Activated CD4-positive, alpha-beta memory T cell treated with anti-CD3 and anti-CD28 coated beads for 36 hours (primary cell): ENCODE data around the gene FGD2. TPM values are rescaled to one million over a fixed set of nuclear protein-coding genes. Genes with fewer than 3 reads are reported as not detected.

Experiments
- CTCF ChIA-PET: fragments of 350-600 bp; sonication (Branson Sonifier 250); formaldehyde crosslinking; loops from one replicate; lab custom pipeline; 2021; ENCODE audit warnings: antibody characterized with exemption, inconsistent platforms; lab: Charles Lee
- POLR2A ChIA-PET: fragments of 350-600 bp; sonication (Branson Sonifier 250); formaldehyde crosslinking; loops from one replicate; lab custom pipeline; 2021; ENCODE audit warnings: antibody characterized with exemption; lab: Charles Lee
- DNase-seq: peaks from one replicate; pipeline ENCODE4 v3.0.0-alpha.2; 2020
- H3K27ac Mint-ChIP-seq: one replicate; pipeline ENCODE4 v1.8.0; 2021; ENCODE audit warnings: mixed read lengths
- H3K27me3 Mint-ChIP-seq: one replicate; pipeline ENCODE4 v1.8.0; 2021; ENCODE audit warnings: mixed read lengths
- H3K36me3 Mint-ChIP-seq: one replicate; pipeline ENCODE4 v1.8.0; 2021; ENCODE audit warnings: mixed read lengths
- H3K4me1 Mint-ChIP-seq: one replicate; pipeline ENCODE4 v1.8.0; 2021; ENCODE audit warnings: low read depth, mixed read lengths
- H3K4me3 Mint-ChIP-seq: one replicate; pipeline ENCODE4 v1.8.0; 2021; ENCODE audit warnings: mild to moderate bottlenecking, mixed read lengths
- H3K9me3 Mint-ChIP-seq: one replicate; pipeline ENCODE4 v1.8.0; 2021; ENCODE audit warnings: mixed read lengths
- intact Hi-C: fragments of 100-400 bp; cut with micrococcal nuclease; formaldehyde crosslinking; loops from one replicate; pipeline ENCODE4 v1.15.1; 2023
- total RNA-seq, 2 experiments: library from RNA; stranded (reverse); gene quantifications; one replicate each; pipeline ENCODE4 v1.2.3, GENCODE V29; 2021

FGD2 gene
- total RNA-seq, 2 experiments from 2014 or later, result 0.48 to 0.52 TPM

DNA sequence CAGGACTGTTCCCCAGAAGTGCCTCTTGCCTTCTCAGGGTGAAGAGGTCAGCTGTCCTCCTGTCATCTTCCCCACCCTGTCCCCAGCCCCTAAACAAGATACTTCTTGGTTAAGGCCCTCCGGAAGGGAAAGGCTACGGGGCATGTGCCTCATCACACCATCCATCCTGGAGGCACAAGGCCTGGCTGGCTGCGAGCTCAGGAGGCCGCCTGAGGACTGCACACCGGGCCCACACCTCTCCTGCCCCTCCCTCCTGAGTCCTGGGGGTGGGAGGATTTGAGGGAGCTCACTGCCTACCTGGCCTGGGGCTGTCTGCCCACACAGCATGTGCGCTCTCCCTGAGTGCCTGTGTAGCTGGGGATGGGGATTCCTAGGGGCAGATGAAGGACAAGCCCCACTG lies 41.1 kb upstream of the FGD2 start:
- no peaks in the 10 kb centered on the region for H3K9me3 Mint-ChIP-seq
- peaks cover 16% of the 10 kb centered on the region for H3K36me3 Mint-ChIP-seq
- H3K27ac Mint-ChIP-seq, result no peak overlapping the region
- CTCF ChIA-PET, result interaction anchor here (1.1 to 2.0 kb wide), 4 partner anchors 13 to 113 kb away, joined by 3 to 8 read pairs (median 4); no protein-coding TSS in a partner anchor
- intact Hi-C loops, result no loop called here
- DNase-seq, result no peak
- H3K4me3 Mint-ChIP-seq, result no peak overlapping the region
- POLR2A ChIA-PET, result interaction anchor here (1.0 kb wide), 1 partner anchor 22 kb away, joined by 4 read pairs; the partner anchor contains the start of gene MTCH1
- peaks cover 46% of the 10 kb centered on the region for H3K4me1 Mint-ChIP-seq
- H3K27me3 Mint-ChIP-seq, result no peaks in the 10 kb centered on the region

DNA sequence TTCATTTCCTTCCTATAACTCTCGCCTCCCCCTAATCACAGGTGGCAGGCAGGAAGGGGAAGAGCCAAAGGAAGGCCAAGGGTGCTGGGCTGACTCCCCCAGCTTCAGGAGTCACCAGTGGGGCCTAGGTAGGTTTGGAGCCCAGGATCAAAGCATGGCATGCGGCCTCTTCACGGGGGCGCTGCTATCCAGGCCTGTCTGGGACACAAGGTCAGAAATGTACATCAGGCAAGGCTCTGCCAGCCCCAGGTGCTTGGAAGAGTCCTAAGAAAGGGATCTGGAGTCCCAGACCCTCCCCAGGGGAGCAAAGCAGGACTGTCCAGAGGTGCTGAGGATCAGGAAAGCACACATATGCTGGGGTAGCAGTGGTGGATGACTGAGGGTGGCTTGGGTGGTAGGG lies 40.5 kb upstream of the FGD2 start:
- H3K4me1 Mint-ChIP-seq, result peaks cover 45% of the 10 kb centered on the region
- no peaks in the 10 kb centered on the region for H3K9me3 Mint-ChIP-seq
- H3K36me3 Mint-ChIP-seq, result peaks cover 19% of the 10 kb centered on the region
- intact Hi-C loops, result no loop called here
- no peak overlapping the region for H3K4me3 Mint-ChIP-seq
- no peaks in the 10 kb centered on the region for H3K27me3 Mint-ChIP-seq
- CTCF ChIA-PET, result interaction anchor here (1.1 kb wide), 1 partner anchor 53 kb away, joined by 3 read pairs; no protein-coding TSS in a partner anchor
- DNase-seq, result no peak
- POLR2A ChIA-PET, result interaction anchor here (1.0 kb wide), 1 partner anchor 21 kb away, joined by 4 read pairs; the partner anchor contains the start of gene MTCH1
- H3K27ac Mint-ChIP-seq, result no peak overlapping the region

DNA sequence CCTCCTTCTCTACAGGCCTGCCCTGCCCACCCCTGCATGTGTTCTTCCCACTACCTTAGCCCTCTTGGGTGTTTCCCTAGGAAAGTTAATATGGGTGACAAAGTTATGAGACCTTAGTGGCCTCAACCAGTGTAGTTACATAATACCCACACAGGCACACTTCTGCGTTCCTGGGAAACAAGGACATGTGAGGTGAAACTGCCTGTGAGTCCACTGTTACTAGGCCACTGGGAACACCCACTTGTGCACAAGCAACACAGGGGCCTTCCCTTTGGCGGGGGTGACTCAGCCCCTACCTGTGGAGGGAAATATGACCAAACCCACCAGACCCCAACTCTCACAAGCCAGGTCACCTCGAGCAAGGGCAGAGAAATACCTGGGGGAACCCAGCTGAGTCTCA lies 38.2 kb upstream of the FGD2 start:
- POLR2A ChIA-PET, result no interaction called here

DNA sequence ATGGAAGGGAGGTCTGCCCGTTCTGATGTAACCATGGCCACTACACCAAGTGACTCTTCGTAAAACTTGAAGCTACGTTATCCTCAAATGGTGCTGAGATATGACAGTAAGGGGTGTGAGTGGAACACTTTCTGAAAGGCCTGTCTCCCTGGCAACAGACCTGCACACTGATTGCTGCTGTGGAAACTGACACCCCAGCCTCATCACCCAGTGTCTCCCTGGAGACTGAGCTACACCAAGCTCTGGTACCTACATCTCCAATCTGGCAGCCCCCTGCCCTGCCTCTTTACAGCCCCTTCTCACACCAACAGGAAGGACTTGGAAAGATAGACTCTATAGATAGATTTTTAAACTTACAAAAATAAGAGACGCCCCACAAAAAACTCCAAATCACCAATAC lies 37.7 kb upstream of the FGD2 start:
- no peaks in the 10 kb centered on the region for H3K27me3 Mint-ChIP-seq
- POLR2A ChIA-PET, result no interaction called here
- DNase-seq, result no peak
- intact Hi-C loops, result no loop called here
- H3K4me1 Mint-ChIP-seq, result peaks cover 29% of the 10 kb centered on the region
- no peak overlapping the region for H3K27ac Mint-ChIP-seq
- peaks cover 30% of the 10 kb centered on the region for H3K36me3 Mint-ChIP-seq
- CTCF ChIA-PET, result no interaction called here
- H3K9me3 Mint-ChIP-seq, result no peaks in the 10 kb centered on the region
- H3K4me3 Mint-ChIP-seq, result no peak overlapping the region

More for the DNA sequence above, 38.2 kb upstream of the FGD2 start:
- H3K27ac Mint-ChIP-seq, result no peak overlapping the region
- H3K4me3 Mint-ChIP-seq, result no peak overlapping the region
- CTCF ChIA-PET, result no interaction called here
- no peak for DNase-seq
- peaks cover 32% of the 10 kb centered on the region for H3K4me1 Mint-ChIP-seq
- intact Hi-C loops, result no loop called here
- H3K36me3 Mint-ChIP-seq, result peaks cover 29% of the 10 kb centered on the region
- H3K27me3 Mint-ChIP-seq, result no peaks in the 10 kb centered on the region
- H3K9me3 Mint-ChIP-seq, result no peaks in the 10 kb centered on the region

DNA sequence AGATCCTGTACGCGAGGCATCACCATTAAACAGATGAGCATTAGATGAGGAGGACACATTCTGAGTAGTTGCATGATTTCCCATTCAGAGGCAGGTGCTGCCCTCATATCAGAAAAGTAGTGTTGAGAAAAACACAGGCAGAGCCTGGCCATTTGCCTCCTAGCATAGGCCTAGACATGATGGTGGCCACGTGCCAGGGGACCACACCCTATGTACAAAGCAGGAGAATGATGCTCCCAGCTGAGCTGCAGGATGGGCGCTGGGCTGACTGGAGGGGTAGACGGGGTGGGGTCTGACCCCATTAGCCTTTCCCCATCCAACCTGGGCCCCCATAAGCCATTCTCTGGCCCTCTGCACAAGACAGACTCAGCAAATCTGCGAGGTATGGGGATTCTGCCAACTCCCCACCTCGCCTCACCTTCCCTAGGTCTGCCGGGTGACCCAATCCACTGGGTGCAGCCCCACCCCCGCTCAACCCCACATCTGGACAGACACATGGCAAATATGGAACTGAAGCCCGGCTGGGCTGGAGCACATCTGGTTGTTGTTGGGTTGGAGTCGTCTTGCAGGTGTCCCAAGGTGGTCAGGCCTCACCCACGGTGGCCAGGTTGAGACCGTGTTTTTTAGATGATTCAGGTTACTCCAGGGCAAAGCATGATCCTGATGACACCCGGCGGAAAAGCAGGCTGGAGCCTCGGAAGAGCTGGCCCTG lies 37.0 kb upstream of the FGD2 start:
- Mint-ChIP-seq H3K27ac (no peak overlapping the region), H3K9me3 (no peaks in the 10 kb centered on the region), H3K36me3 (peaks cover 30% of the 10 kb centered on the region), H3K27me3 (no peaks in the 10 kb centered on the region), H3K4me1 (peaks cover 22% of the 10 kb centered on the region), H3K4me3 (no peak overlapping the region)
- CTCF ChIA-PET, result no interaction called here
- POLR2A ChIA-PET, result no interaction called here
- intact Hi-C loops, result no loop called here
- no peak for DNase-seq

DNA sequence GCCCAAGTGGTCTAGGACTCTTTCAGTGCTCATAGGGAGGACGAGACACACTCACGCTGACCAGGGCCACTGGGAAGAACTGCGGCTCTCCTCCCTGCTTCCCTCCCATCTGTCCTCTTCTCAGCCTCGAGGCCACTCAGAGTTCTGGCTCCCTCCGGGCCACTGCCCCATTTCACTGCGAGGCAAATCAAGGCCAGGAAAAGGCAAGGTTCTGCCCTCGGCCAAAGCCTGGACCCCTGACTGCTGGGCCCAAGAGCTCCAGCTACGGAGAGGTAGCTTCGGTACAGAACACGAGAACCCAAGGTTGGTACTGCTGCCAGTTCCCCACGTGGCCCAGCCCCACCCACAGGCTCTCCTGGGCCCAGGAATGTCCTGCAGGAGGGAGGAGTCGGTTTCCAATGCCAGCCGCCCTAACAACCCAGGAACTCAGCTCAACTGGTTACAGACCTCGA lies 36.2 kb upstream of the FGD2 start:
- Mint-ChIP-seq H3K27me3 (no peaks in the 10 kb centered on the region), H3K4me1 (peaks cover 14% of the 10 kb centered on the region), H3K9me3 (no peaks in the 10 kb centered on the region), H3K27ac (no peak overlapping the region), H3K4me3 (no peak overlapping the region), H3K36me3 (peaks cover 30% of the 10 kb centered on the region)
- CTCF ChIA-PET, result no interaction called here
- no peak for DNase-seq
- intact Hi-C loops, result no loop called here
- POLR2A ChIA-PET, result no interaction called here

DNA sequence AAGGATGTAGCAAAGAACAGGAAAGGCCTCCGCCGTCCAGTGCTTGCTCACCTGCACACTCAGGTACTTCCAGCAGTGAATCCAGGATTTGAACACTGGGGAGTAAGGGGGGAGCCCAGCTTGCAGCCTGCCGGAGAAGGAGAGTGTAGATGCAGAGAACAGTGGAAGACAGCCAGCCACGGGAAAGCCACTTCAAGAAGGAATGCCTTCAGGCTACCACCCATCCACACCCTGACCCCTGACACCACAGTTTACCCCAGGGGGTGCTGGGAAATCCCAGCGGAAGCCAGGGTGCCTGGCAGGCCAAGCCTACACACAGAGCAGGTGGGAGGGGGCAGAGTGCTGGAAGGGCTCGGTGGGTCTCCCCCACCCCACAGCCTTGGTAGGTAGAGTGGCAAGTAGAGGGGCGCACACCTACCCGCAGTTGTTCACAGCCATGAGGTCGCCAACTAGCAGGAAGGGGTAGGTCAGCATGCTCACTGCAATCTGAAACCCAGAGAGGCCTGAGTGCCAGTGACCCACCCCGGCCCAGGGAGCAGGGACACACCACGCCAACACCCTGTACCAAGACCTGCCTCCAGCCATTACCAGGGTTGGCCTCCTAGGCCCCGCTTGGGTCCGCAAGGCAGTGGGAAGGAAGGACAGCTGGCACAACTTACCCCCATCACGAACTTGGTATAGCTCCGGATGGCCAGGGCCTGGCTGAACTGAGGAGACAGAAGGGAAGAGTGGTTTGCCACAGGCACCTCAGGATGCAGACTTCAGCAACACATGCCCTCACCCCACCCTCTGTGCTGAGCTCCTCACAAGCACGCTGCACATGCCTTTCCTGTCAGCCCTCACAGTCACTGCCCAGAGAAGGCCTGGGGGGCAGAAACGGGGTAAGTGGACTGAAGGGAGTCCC lies 35.2 kb upstream of the FGD2 start:
- DNase-seq, result no peak
- POLR2A ChIA-PET, result no interaction called here
- CTCF ChIA-PET, result no interaction called here
- no peaks in the 10 kb centered on the region for H3K27me3 Mint-ChIP-seq
- H3K9me3 Mint-ChIP-seq, result no peaks in the 10 kb centered on the region
- peaks cover 37% of the 10 kb centered on the region for H3K36me3 Mint-ChIP-seq
- intact Hi-C loops, result no loop called here
- no peak overlapping the region for H3K27ac Mint-ChIP-seq
- H3K4me3 Mint-ChIP-seq, result no peak overlapping the region
- peaks cover 5% of the 10 kb centered on the region for H3K4me1 Mint-ChIP-seq

DNA sequence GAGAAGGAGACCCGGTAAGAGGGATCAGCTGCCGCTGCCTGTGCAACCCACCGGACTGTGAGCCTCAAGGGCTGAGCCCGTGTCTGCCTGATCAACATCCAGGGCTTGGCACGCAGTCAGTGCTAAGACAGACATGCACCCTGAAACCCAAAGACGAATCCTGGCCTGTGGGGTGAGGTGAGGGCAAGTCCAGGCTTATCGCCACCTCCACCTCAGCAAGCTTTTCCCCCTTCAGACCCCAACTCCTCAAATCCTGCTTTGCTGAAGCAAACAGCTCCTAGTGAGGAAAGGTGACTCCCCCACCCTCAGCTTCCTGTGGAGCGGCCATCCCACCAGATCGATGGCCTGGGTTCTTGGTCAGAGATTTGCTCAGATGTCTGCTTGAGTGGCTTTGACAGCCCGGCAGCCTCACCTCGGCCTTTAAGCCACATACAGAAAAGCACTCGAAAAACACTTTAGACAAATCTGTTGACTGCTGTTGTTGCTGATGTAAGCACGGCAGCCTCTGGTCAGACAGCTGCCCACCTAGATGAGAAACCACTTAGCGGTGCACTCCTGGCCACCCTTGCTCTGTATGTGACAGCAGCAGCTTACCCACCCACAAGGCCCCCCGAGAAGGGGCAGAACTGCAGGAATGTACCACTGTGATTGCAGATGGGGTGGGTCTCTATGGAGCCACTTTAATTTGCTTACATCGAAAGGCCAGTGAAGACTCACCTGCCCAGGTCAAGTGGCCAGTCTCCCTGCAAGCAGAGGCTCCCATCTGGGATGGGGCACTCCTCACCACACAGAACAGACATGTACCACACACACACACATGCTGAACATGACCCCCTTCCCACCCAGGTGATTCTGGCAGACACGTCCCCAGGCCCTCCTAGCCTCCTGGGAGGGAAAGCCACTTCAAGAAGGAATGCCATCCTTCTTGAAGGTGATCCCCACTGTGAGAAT lies 34.3 kb upstream of the FGD2 start:
- Mint-ChIP-seq H3K9me3 (no peaks in the 10 kb centered on the region), H3K4me3 (no peak overlapping the region), H3K27ac (peak overlapping the region; percentile 33), H3K36me3 (peaks cover 47% of the 10 kb centered on the region), H3K27me3 (no peaks in the 10 kb centered on the region), H3K4me1 (no peaks in the 10 kb centered on the region)
- intact Hi-C loops, result no loop called here
- CTCF ChIA-PET, result no interaction called here
- no peak for DNase-seq
- POLR2A ChIA-PET, result no interaction called here

DNA sequence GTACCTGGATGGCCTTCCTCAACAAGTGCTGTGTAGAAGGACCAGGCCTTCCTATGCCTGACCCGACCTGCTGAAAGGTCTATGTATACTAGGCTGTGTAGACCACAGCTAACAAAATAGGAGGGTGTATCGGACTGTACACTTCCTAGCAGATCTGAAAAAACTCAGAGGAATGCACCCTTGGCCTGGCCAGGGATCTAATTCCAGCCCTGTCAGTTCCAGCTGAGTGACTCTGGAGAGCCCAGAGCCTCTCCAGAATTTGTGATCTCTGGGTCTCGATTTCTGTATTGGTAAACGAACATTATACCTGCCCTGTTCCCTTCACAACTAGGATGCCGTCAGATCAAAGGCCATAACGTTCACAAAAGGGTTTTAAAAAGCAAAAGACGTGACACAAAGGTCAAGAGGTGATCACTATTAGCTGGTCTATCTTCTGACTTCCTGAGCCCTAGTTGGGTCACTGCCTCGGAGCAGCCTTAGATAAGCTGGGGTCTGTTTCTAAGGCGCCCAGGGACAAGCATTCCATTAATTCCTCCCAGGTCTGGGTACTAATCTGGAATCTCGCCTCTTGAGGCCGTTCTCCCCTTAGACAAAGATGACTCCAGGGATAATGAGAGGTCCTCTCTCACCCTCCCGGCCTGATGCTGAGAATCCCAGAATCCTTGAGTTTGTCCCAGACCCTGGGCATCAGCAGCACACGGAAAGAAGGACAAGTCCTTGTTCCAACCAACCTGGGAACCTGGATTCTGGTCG lies 33.4 kb upstream of the FGD2 start:
- H3K4me3 Mint-ChIP-seq, result no peak overlapping the region
- peak overlapping the region; percentile 33 for H3K27ac Mint-ChIP-seq
- H3K27me3 Mint-ChIP-seq, result no peaks in the 10 kb centered on the region
- DNase-seq, result no peak
- POLR2A ChIA-PET, result no interaction called here
- intact Hi-C loops, result no loop called here
- CTCF ChIA-PET, result no interaction called here
- no peaks in the 10 kb centered on the region for H3K4me1 Mint-ChIP-seq
- peaks cover 55% of the 10 kb centered on the region for H3K36me3 Mint-ChIP-seq
- H3K9me3 Mint-ChIP-seq, result no peaks in the 10 kb centered on the region

DNA sequence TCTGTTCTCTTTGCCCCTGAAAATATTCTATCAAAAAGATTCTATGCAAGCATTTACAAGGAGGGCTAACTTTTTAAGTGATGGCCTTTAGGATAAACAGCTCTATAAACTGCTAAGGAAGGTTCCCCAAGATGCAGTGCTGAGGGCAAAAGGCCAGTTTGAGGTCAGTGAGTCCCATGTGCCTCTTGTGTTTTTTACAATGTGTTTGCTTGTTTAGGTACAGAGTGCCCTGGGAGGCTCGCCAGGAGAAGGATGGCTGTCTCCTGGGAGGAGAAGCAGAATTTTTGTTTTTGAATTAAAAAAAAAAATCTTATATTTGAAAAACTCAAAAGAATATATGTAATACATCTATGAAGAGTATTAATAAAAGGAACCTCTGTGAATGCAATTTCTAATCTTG lies 32.3 kb upstream of the FGD2 start:
- peaks cover 54% of the 10 kb centered on the region for H3K36me3 Mint-ChIP-seq
- no peak overlapping the region for H3K27ac Mint-ChIP-seq
- intact Hi-C loops, result no loop called here
- H3K9me3 Mint-ChIP-seq, result no peaks in the 10 kb centered on the region
- CTCF ChIA-PET, result no interaction called here
- POLR2A ChIA-PET, result no interaction called here
- no peaks in the 10 kb centered on the region for H3K27me3 Mint-ChIP-seq
- DNase-seq, result no peak
- no peak overlapping the region for H3K4me3 Mint-ChIP-seq
- H3K4me1 Mint-ChIP-seq, result no peaks in the 10 kb centered on the region

DNA sequence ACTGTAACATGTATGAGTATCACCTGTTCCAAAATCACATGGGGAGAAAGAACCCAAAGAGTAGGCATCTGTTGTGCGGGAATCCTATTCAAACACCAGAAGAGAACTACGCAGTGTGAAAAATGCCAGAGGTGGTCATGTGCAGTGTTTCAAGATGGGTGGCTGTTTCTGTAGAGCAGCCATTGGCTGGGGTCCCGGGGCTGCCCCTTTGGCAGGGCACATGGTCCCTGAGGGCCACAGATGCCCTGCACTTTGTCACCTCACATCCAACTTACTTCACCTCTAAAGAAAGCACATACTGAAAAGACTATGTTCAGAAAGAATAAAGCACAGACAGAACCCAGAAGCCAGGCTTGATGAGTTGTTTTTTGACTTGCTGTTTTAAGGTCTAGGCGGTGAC lies 31.8 kb upstream of the FGD2 start:
- Mint-ChIP-seq H3K27ac (no peak overlapping the region), H3K4me1 (no peaks in the 10 kb centered on the region), H3K36me3 (peaks cover 51% of the 10 kb centered on the region), H3K4me3 (no peak overlapping the region), H3K27me3 (no peaks in the 10 kb centered on the region), H3K9me3 (no peaks in the 10 kb centered on the region)
- intact Hi-C loops, result no loop called here
- ChIA-PET CTCF (interaction anchor here (0.7 kb wide), 1 partner anchor 191 kb away, joined by 3 read pairs; no protein-coding TSS in a partner anchor), POLR2A (no interaction called here)
- DNase-seq, result no peak
